Astrocyte of the spinal cord (primary cell): ENCODE data around the gene BNIPL.

Experiments used
- DNase-seq: peaks from one replicate; pipeline ENCODE4 v3.0.0; 2011; ENCODE audit warnings: low read depth, low spot score
- H3K4me3 ChIP-seq: 2 replicates; pipeline ENCODE4 v1.5.1; 2011; ENCODE audit warnings: low read depth, mild to moderate bottlenecking, low read length, moderate library complexity
- CTCF ChIP-seq: IDR thresholded peaks from 2 replicates; pipeline ENCODE4 v1.5.1; 2012; ENCODE audit warnings: low read depth, mild to moderate bottlenecking, low read length, inconsistent platforms
- in situ Hi-C: cut with HindIII; loops from 2 replicates; pipeline ENCODE4 v1.10.0; 2017; ENCODE audit warnings: low sequenced_read_pairs

BNIPL gene

GRCh38 chr1:151024540-151025146, 11.7 kb upstream of the BNIPL start:
- peak; percentile 61 for DNase-seq
- in situ Hi-C loops: no loop called here
- H3K4me3 ChIP-seq: no peak overlapping the region
- TF ChIP-seq CTCF: peak; percentile 77

- DNase-seq: no peak
- no peak for TF ChIP-seq CTCF
- in situ Hi-C loops: no loop called here
- H3K4me3 ChIP-seq: no peak overlapping the region
Observed at GRCh38 chr1:151026460-151026859, 9.9 kb upstream of the BNIPL start.

DNA sequence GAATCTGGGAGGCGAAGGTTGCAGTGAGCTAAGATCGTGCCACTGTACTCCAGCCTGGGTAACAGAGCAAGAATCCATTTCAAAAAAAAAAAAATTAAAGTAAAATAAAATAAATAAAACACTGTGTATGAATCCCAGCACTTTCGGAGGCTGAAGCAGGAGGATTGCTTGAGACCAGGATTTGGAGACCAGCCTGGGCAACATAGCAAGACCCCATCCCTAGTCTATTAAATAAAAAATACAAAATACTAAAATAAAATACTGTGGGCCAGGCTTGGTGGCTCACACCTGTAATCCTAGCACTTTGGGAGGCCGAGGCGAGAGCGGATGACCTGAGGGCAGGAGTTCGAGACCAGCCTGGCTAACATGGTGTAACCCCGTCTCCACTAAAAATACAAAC, 4.2 kb upstream of the BNIPL start:
- H3K4me3 ChIP-seq: no peak overlapping the region
- in situ Hi-C loops: no loop called here
- no peak for TF ChIP-seq CTCF
- no peak for DNase-seq

- in situ Hi-C loops: no loop called here
- H3K4me3 ChIP-seq: no peak overlapping the region
- no peak for DNase-seq
- no peak for TF ChIP-seq CTCF
Observed at GRCh38 chr1:151035167-151035566, 1.2 kb upstream of the BNIPL start.

GRCh38 chr1:151037032-151037431, 646 bp downstream of the BNIPL start:
- TF ChIP-seq CTCF: no peak

GRCh38 chr1:151039521-151039920, 3.1 kb downstream of the BNIPL start:
- in situ Hi-C loops: no loop called here
- no peak for DNase-seq
- no peak overlapping the region for H3K4me3 ChIP-seq
- TF ChIP-seq CTCF: no peak

More at GRCh38 chr1:151037032-151037431, 646 bp downstream of the BNIPL start:
- DNase-seq: no peak
- H3K4me3 ChIP-seq: no peak overlapping the region
- in situ Hi-C loops: no loop called here
